ENCODE measurements around the gene TMEM117.

Gene TMEM117

DNA sequence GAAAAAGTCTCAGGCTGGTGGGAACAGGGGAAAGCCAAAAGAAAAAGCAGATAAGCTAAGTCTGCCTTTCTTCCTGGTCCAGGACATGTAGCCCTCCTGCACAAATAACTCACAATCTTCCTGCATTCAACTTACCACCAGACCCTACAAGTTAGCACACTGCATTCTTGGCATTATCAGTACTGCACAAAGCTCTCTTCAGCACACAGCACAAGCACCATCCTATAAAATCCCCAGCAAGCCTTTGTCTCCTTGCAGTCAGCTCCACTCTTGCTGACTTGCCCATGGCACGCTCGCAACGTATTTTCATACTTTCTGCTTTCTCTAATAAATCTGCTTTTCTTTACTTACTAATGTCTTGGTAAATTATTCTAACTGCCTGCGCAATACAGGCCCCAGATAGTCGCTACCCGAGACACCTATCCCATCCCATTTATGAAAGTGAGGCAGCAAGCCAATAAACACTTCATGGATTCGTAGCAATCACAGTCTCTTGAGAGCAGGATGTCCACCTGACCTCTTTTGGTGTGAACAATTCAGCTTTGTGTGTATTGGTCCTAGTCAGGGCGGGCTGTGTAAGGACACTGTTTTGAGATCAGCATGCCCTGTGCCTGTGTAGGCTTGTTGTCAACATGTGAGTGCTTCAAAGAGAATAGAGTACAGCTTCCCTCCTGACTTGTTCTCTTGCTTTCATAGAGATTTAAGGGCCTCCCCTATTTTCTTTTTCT is 49.0 kb downstream of the TMEM117 start:
- Histone ChIP-seq H3K9me3 (ENCODE audit: control insufficient read depth, insufficient read depth, low read length) (no peaks in the 10 kb centered on the region), H3K36me3 (ENCODE audit: control insufficient read depth, low read length) (no peaks in the 10 kb centered on the region), H3K79me2 (ENCODE audit: control insufficient read depth, low read length) (no peaks in the 10 kb centered on the region), H3K27ac (ENCODE audit: low read depth, low read length) (no peak overlapping the region), H3K4me3 (ENCODE audit: low read length) (no peak overlapping the region), H3K4me1 (ENCODE audit: control insufficient read depth, low read length) (no peaks in the 10 kb centered on the region), H3K27me3 (ENCODE audit: control insufficient read depth, low read length) (no peaks in the 10 kb centered on the region), H3K4me2 (ENCODE audit: low read length) (no peak overlapping the region), H3K9me2 (replicated peaks; ENCODE audit: control insufficient read depth, low read length) (no peaks in the 10 kb centered on the region), H4K20me1 (ENCODE audit: control insufficient read depth, insufficient read depth, low read depth, low read length) (no peaks in the 10 kb centered on the region), H3F3A (ENCODE audit: control insufficient read depth, insufficient read depth) (no peaks in the 10 kb centered on the region)
- TF ChIP-seq, protein P1, sequence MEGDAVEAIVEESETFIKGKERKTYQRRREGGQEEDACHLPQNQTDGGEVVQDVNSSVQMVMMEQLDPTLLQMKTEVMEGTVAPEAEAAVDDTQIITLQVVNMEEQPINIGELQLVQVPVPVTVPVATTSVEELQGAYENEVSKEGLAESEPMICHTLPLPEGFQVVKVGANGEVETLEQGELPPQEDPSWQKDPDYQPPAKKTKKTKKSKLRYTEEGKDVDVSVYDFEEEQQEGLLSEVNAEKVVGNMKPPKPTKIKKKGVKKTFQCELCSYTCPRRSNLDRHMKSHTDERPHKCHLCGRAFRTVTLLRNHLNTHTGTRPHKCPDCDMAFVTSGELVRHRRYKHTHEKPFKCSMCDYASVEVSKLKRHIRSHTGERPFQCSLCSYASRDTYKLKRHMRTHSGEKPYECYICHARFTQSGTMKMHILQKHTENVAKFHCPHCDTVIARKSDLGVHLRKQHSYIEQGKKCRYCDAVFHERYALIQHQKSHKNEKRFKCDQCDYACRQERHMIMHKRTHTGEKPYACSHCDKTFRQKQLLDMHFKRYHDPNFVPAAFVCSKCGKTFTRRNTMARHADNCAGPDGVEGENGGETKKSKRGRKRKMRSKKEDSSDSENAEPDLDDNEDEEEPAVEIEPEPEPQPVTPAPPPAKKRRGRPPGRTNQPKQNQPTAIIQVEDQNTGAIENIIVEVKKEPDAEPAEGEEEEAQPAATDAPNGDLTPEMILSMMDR (IDR thresholded peaks at IDR 0.05; ENCODE audit: low read depth, low read length, poor library complexity, severe bottlenecking), result no peak
- no peak for TF ChIP-seq EZH2phosphoT487 (IDR thresholded peaks at IDR 0.05; ENCODE audit: borderline replicate concordance, low read length)

DNA sequence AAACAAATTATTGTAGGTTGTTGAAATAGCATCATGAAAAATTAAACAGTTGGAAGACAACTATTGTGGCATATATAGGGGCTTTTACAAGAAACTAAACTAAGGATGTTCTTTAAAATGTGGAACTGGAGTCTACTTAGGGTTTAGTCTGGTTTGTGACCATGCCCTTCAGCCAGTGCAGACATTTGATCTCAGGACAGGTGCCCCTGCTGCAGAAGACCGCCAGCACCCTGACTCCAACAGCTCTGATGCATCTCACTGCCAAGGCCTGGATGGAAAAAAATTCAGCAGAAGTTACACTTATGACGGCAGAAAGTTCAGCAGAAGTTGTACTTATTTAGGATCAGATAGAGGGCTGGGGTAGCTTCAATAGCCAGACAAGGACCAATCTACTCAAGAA is 51.5 kb downstream of the TMEM117 start:
- H3K9me2 ChIP-seq (replicated peaks; ENCODE audit: control insufficient read depth, low read length), result no peaks in the 10 kb centered on the region
- H3K79me2 ChIP-seq (ENCODE audit: control insufficient read depth, low read length), result no peaks in the 10 kb centered on the region
- no peaks in the 10 kb centered on the region for H3F3A ChIP-seq (ENCODE audit: control insufficient read depth, insufficient read depth)
- H4K20me1 ChIP-seq (ENCODE audit: control insufficient read depth, insufficient read depth, low read depth, low read length), result no peaks in the 10 kb centered on the region
- H3K4me1 ChIP-seq (ENCODE audit: control insufficient read depth, low read length), result no peaks in the 10 kb centered on the region
- TF ChIP-seq, protein P1 (IDR thresholded peaks at IDR 0.05; ENCODE audit: low read depth, low read length, poor library complexity, severe bottlenecking), result no peak
- TF ChIP-seq EZH2phosphoT487 (IDR thresholded peaks at IDR 0.05; ENCODE audit: borderline replicate concordance, low read length), result no peak
- no peaks in the 10 kb centered on the region for H3K36me3 ChIP-seq (ENCODE audit: control insufficient read depth, low read length)
- H3K9me3 ChIP-seq (ENCODE audit: control insufficient read depth, insufficient read depth, low read length), result no peaks in the 10 kb centered on the region; the same call in 1 of the 2 replicates
- H3K4me3 ChIP-seq (ENCODE audit: low read length), result no peak overlapping the region
- H3K4me2 ChIP-seq (ENCODE audit: low read length), result no peak overlapping the region
- H3K27ac ChIP-seq (ENCODE audit: low read depth, low read length), result no peak overlapping the region
- no peaks in the 10 kb centered on the region for H3K27me3 ChIP-seq (ENCODE audit: control insufficient read depth, low read length)

DNA sequence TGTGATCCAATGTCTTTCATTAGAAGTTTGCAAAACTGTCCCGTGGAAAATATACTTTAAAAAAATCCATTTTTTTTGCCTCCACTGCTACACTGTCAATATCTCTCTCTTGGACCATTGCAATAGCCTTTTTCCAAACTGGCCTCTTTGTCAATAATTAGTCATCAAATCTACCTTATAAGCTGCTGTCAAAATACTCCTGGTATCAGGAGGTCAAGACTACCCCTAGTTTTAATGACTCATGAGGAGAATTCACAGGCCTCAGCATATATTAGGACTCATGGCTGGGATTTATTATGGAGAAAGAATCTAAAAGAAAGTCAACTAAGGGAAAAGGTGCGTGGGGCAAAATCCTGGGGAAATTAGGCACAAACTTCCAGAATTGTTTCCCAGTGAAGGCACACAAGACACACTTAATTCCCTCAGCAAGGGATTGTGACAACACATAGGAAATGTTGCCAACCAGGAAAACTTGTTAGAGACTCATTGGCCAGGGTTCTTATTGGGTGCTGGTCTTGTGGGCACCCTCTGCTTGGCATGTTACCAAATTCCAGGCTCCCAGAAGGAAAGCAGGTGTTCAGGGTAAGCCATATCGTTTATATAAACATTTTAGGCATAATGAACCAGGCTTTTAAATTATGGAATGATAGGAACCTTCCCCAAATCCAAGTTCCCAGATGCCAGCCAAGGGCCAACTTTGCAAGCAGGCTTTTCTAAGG is 56.1 kb downstream of the TMEM117 start:
- Histone ChIP-seq H3K4me2 (ENCODE audit: low read length) (no peak overlapping the region), H3F3A (ENCODE audit: control insufficient read depth, insufficient read depth) (no peaks in the 10 kb centered on the region), H3K4me3 (ENCODE audit: low read length) (no peak overlapping the region), H3K9me3 (ENCODE audit: control insufficient read depth, insufficient read depth, low read length) (no peaks in the 10 kb centered on the region; the same call in 1 of the 2 replicates), H3K27me3 (ENCODE audit: control insufficient read depth, low read length) (no peaks in the 10 kb centered on the region), H3K27ac (ENCODE audit: low read depth, low read length) (no peak overlapping the region), H3K4me1 (ENCODE audit: control insufficient read depth, low read length) (no peaks in the 10 kb centered on the region), H3K9me2 (replicated peaks; ENCODE audit: control insufficient read depth, low read length) (no peaks in the 10 kb centered on the region), H4K20me1 (ENCODE audit: control insufficient read depth, insufficient read depth, low read depth, low read length) (no peaks in the 10 kb centered on the region), H3K36me3 (ENCODE audit: control insufficient read depth, low read length) (no peaks in the 10 kb centered on the region), H3K79me2 (ENCODE audit: control insufficient read depth, low read length) (no peaks in the 10 kb centered on the region)
- TF ChIP-seq, protein P1 (IDR thresholded peaks at IDR 0.05; ENCODE audit: low read depth, low read length, poor library complexity, severe bottlenecking), result no peak
- TF ChIP-seq EZH2phosphoT487 (IDR thresholded peaks at IDR 0.05; ENCODE audit: borderline replicate concordance, low read length), result no peak
